ENCODE measurements around the gene DNAJB4. TPM values are rescaled to one million over a fixed set of nuclear protein-coding genes. Genes with fewer than 3 reads are reported as not detected.

Gene DNAJB4
- total and polyA plus RNA-seq, 7 donors = 34.9 to 209 (median 107) TPM

GRCh38 chr1:78033797-78034172 lies 29.0 kb downstream of the DNAJB4 start:
- intact Hi-C loops (cut with DNase I) = no loop called here
- H3K9me3 ChIP-seq = no peaks in the 10 kb centered on the region
- TF ChIP-seq CTCF (IDR thresholded peaks at IDR 0.05) = no peak
- ATAC-seq (no peak), DNase-seq (no peak)
- H3K27me3 ChIP-seq (ENCODE audit: insufficient read depth in 3 of 3, low read length in 2 of 3) = no peaks in the 10 kb centered on the region
- no peaks in the 10 kb centered on the region for H3K36me3 ChIP-seq (ENCODE audit: insufficient read depth in 1 of 2, low read depth in 1 of 2)
- no peak overlapping the region for H3K27ac ChIP-seq
- WGBS, 3 donors = 84 to 87% (median 87%) methylated on average over 3 of the region's 3 CpGs
- H3K4me1 ChIP-seq = peaks cover 8% of the 10 kb centered on the region
- no peak overlapping the region for H3K4me3 ChIP-seq

GRCh38 chr1:78035121-78035520 lies 30.4 kb downstream of the DNAJB4 start:
- WGBS, 3 donors = 69 to 91% (median 73%) methylated on average over 2 of the region's 2 CpGs
- peaks cover 9% of the 10 kb centered on the region for H3K4me1 ChIP-seq
- no peaks in the 10 kb centered on the region for H3K27me3 ChIP-seq (ENCODE audit: insufficient read depth in 3 of 3, low read length in 2 of 3)
- DNase-seq = no peak
- no peak for ATAC-seq
- no peak for TF ChIP-seq CTCF (IDR thresholded peaks at IDR 0.05)
- no peaks in the 10 kb centered on the region for H3K36me3 ChIP-seq (ENCODE audit: insufficient read depth in 1 of 2, low read depth in 1 of 2)
- no peak overlapping the region for H3K27ac ChIP-seq
- H3K9me3 ChIP-seq = no peaks in the 10 kb centered on the region
- intact Hi-C loops (cut with DNase I) = no loop called here
- no peak overlapping the region for H3K4me3 ChIP-seq

GRCh38 chr1:78036450-78036849 lies 31.7 kb downstream of the DNAJB4 start:
- no peak for DNase-seq

GRCh38 chr1:78038071-78038470 lies 33.3 kb downstream of the DNAJB4 start:
- intact Hi-C loops (cut with DNase I) = no loop called here
- ATAC-seq = no peak
- H3K4me3 ChIP-seq = no peak overlapping the region
- H3K36me3 ChIP-seq (ENCODE audit: insufficient read depth in 1 of 2, low read depth in 1 of 2) = no peaks in the 10 kb centered on the region
- no peaks in the 10 kb centered on the region for H3K27me3 ChIP-seq (ENCODE audit: insufficient read depth in 3 of 3, low read length in 2 of 3)
- H3K9me3 ChIP-seq = no peaks in the 10 kb centered on the region
- no peak overlapping the region for H3K27ac ChIP-seq
- DNase-seq = no peak
- peaks cover 9% of the 10 kb centered on the region for H3K4me1 ChIP-seq
- TF ChIP-seq CTCF (IDR thresholded peaks at IDR 0.05) = no peak
- WGBS, 3 donors = 59 to 60% (median 59%) methylated on average over 2 of the region's 2 CpGs

More at GRCh38 chr1:78036450-78036849, 31.7 kb downstream of the DNAJB4 start:
- Histone ChIP-seq H3K36me3 (ENCODE audit: insufficient read depth in 1 of 2, low read depth in 1 of 2) (no peaks in the 10 kb centered on the region), H3K27ac (no peak overlapping the region), H3K9me3 (no peaks in the 10 kb centered on the region), H3K27me3 (ENCODE audit: insufficient read depth in 3 of 3, low read length in 2 of 3) (no peaks in the 10 kb centered on the region), H3K4me1 (peaks cover 9% of the 10 kb centered on the region), H3K4me3 (no peak overlapping the region)
- WGBS, 3 donors = 77 to 96% (median 79%) methylated on average over 5 of the region's 5 CpGs
- intact Hi-C loops (cut with DNase I) = no loop called here
- ATAC-seq = no peak
- TF ChIP-seq CTCF (IDR thresholded peaks at IDR 0.05) = no peak

GRCh38 chr1:78038491-78038939 lies 33.8 kb downstream of the DNAJB4 start:
- TF ChIP-seq CTCF (IDR thresholded peaks at IDR 0.05) = no peak
- Histone ChIP-seq H3K9me3 (no peaks in the 10 kb centered on the region), H3K4me1 (peaks cover 9% of the 10 kb centered on the region), H3K27ac (no peak overlapping the region), H3K4me3 (no peak overlapping the region), H3K27me3 (ENCODE audit: insufficient read depth in 3 of 3, low read length in 2 of 3) (no peaks in the 10 kb centered on the region), H3K36me3 (ENCODE audit: insufficient read depth in 1 of 2, low read depth in 1 of 2) (no peaks in the 10 kb centered on the region)
- DNase-seq = no peak
- intact Hi-C loops (cut with DNase I) = no loop called here
- ATAC-seq = peak in 2 of 4 donors; percentile 32 to 37
